GM12865 (cell line): ENCODE measurements around the gene MFN2.

ENCODE experiments used
- DNase-seq: peaks from one replicate; pipeline ENCODE4 v3.0.0; 2010; ENCODE audit warnings: low read depth
- H3K4me3 ChIP-seq: 2 replicates; pipeline ENCODE4 v1.5.1; 2011; ENCODE audit warnings: mild to moderate bottlenecking, low read depth, low read length, control low read depth
- CTCF ChIP-seq: IDR thresholded peaks from 2 replicates; pipeline ENCODE4 v1.5.1; 2011; ENCODE audit warnings: low read length, control low read depth, low read depth, inconsistent platforms; ENCODE audit not compliant: insufficient read depth; ENCODE audit errors: missing control alignments

MFN2 gene

GRCh38 chr1:12019858-12020509 is 39.7 kb downstream of the MFN2 start:
- peak; percentile 22 for DNase-seq
- TF ChIP-seq CTCF, result no peak
- peak overlapping the region; percentile 66 for H3K4me3 ChIP-seq

GRCh38 chr1:12021616-12022015 is 41.4 kb downstream of the MFN2 start:
- DNase-seq, result no peak
- no peak overlapping the region for H3K4me3 ChIP-seq
- no peak for TF ChIP-seq CTCF

GRCh38 chr1:12022036-12022435 is 41.8 kb downstream of the MFN2 start:
- H3K4me3 ChIP-seq, result no peak overlapping the region
- no peak for TF ChIP-seq CTCF
- no peak for DNase-seq

- no peak overlapping the region for H3K4me3 ChIP-seq
- TF ChIP-seq CTCF, result no peak
- no peak for DNase-seq
These were observed 46.3 kb downstream of the MFN2 start for GRCh38 chr1:12026586-12026985.

- H3K4me3 ChIP-seq, result no peak overlapping the region
- no peak for DNase-seq
- no peak for TF ChIP-seq CTCF
These were observed 48.0 kb downstream of the MFN2 start for GRCh38 chr1:12028248-12028647.

GRCh38 chr1:12028957-12029511 is 48.8 kb downstream of the MFN2 start:
- H3K4me3 ChIP-seq, result no peak overlapping the region
- no peak for DNase-seq
- TF ChIP-seq CTCF, result no peak
